ENCODE results near the gene SELENON. TPM values are rescaled to one million over a fixed set of nuclear protein-coding genes. Genes with fewer than 3 reads are reported as not detected.

The SELENON gene
- total RNA-seq, 4 donors from 2014 or later = 33.5 to 82.8 (median 39.4) TPM

GRCh38 chr1:25813734-25814471 is 13.9 kb downstream of the SELENON start:
- no peaks in the 10 kb centered on the region for H3K9me3 ChIP-seq
- ATAC-seq = no peak
- WGBS, 2 donors (ENCODE audit: low coverage in 1 of 2) = 81% methylated on average over 2 of the region's 24 CpGs; no CpG with 5 or more reads in 1 of the 2 donors
- H3K4me1 ChIP-seq = peaks cover 0 to 27% (median 20%) of the 10 kb centered on the region in 3 donors
- peaks cover 0 to 79% of the 10 kb centered on the region in 2 donors for H3K36me3 ChIP-seq
- H3K4me3 ChIP-seq = no peak overlapping the region
- TF ChIP-seq EP300 (IDR thresholded peaks at IDR 0.05) (no peak), POLR2A (IDR thresholded peaks at IDR 0.05) (no peak), CTCF (IDR thresholded peaks at IDR 0.05) (no peak), POLR2AphosphoS5 (IDR thresholded peaks at IDR 0.05) (no peak)
- H3K27ac ChIP-seq = no peak overlapping the region
- H3K27me3 ChIP-seq = no peaks in the 10 kb centered on the region

GRCh38 chr1:25814549-25815087 is 14.6 kb downstream of the SELENON start:
- no peak for TF ChIP-seq CTCF (IDR thresholded peaks at IDR 0.05)
- no peak for TF ChIP-seq POLR2AphosphoS5 (IDR thresholded peaks at IDR 0.05)
- no peak for TF ChIP-seq EP300 (IDR thresholded peaks at IDR 0.05)
- no peak for TF ChIP-seq POLR2A (IDR thresholded peaks at IDR 0.05)
- no peaks in the 10 kb centered on the region for H3K9me3 ChIP-seq

GRCh38 chr1:25815208-25816111 is 15.5 kb downstream of the SELENON start:
- Histone ChIP-seq H3K9me3 (no peaks in the 10 kb centered on the region), H3K27me3 (no peaks in the 10 kb centered on the region), H3K4me1 (peaks cover 0 to 25% (median 20%) of the 10 kb centered on the region in 3 donors), H3K4me3 (no peak overlapping the region), H3K36me3 (peaks cover 0 to 63% of the 10 kb centered on the region in 2 donors), H3K27ac (no peak overlapping the region)
- TF ChIP-seq CTCF (IDR thresholded peaks at IDR 0.05) (no peak), EP300 (IDR thresholded peaks at IDR 0.05) (no peak), POLR2A (IDR thresholded peaks at IDR 0.05) (no peak), POLR2AphosphoS5 (IDR thresholded peaks at IDR 0.05) (no peak)
- ATAC-seq = no peak
- 75 to 94% methylated on average over 3 to 15 of the region's 24 CpGs for WGBS, 2 donors (ENCODE audit: low coverage in 1 of 2)

More at GRCh38 chr1:25814549-25815087, 14.6 kb downstream of the SELENON start:
- H3K36me3 ChIP-seq = peaks cover 0 to 72% of the 10 kb centered on the region in 2 donors
- ATAC-seq = no peak
- H3K27ac ChIP-seq = no peak overlapping the region
- H3K4me3 ChIP-seq = no peak overlapping the region
- 72 to 100% methylated on average over 1 to 5 of the region's 7 CpGs for WGBS, 2 donors (ENCODE audit: low coverage in 1 of 2)
- no peaks in the 10 kb centered on the region for H3K27me3 ChIP-seq
- peaks cover 0 to 29% (median 23%) of the 10 kb centered on the region in 3 donors for H3K4me1 ChIP-seq

- peaks cover 0 to 56% of the 10 kb centered on the region in 2 donors for H3K36me3 ChIP-seq
- no peak for ATAC-seq
Measured at GRCh38 chr1:25816112-25816718, 16.2 kb downstream of the SELENON start.

More at GRCh38 chr1:25816112-25816718, 16.2 kb downstream of the SELENON start:
- TF ChIP-seq CTCF (IDR thresholded peaks at IDR 0.05) = no peak
- TF ChIP-seq POLR2AphosphoS5 (IDR thresholded peaks at IDR 0.05) = no peak
- TF ChIP-seq EP300 (IDR thresholded peaks at IDR 0.05) = no peak
- TF ChIP-seq POLR2A (IDR thresholded peaks at IDR 0.05) = no peak
- Histone ChIP-seq H3K9me3 (no peaks in the 10 kb centered on the region), H3K4me1 (peaks cover 0 to 25% (median 17%) of the 10 kb centered on the region in 3 donors), H3K4me3 (no peak overlapping the region), H3K27me3 (no peaks in the 10 kb centered on the region), H3K27ac (no peak overlapping the region)
- WGBS, 2 donors (ENCODE audit: low coverage in 1 of 2) = 83 to 84% methylated on average over 5 to 6 of the region's 15 CpGs
